SK-N-MC (cell line): ENCODE measurements around the gene WDTC1.

ENCODE experiments used
- DNase-seq: peaks from one replicate; pipeline ENCODE4 v3.0.0-alpha.2; 2011; ENCODE audit warnings: low read depth, low spot score
- H3K27ac ChIP-seq: fragments of 200-600 bp; sonication (generic); 2 replicates; pipeline ENCODE4 v1.5.1; 2016; ENCODE audit warnings: mixed run types
- H3K36me3 ChIP-seq: fragments of 200-600 bp; sonication (generic); 2 replicates; pipeline ENCODE4 v1.6.1; 2017; ENCODE audit warnings: antibody characterized with exemption, low read length, mixed read lengths; ENCODE audit not compliant: insufficient read depth
- H3K4me3 ChIP-seq: fragments of 200-600 bp; sonication (generic); 2 replicates; pipeline ENCODE4 v1.5.1; 2016
- H3K9ac ChIP-seq: fragments of 200-600 bp; sonication (generic); 2 replicates; pipeline ENCODE4 v1.8.0; 2017; ENCODE audit warnings: mixed run types, mixed read lengths; ENCODE audit not compliant: insufficient read length
- H3K9me3 ChIP-seq: fragments of 200-600 bp; sonication (generic); 2 replicates; pipeline ENCODE4 v1.6.1; 2017; ENCODE audit warnings: low read depth, mild to moderate bottlenecking, antibody characterized with exemption, low read length, moderate library complexity, mixed read lengths
- EZH2 ChIP-seq: fragments of 200-600 bp; sonication (generic); IDR thresholded peaks from one replicate; pipeline ENCODE4 v1.6.1; 2017; ENCODE audit warnings: antibody characterized with exemption
- FOXP2 ChIP-seq: optimal IDR thresholded peaks from 2 replicates; pipeline ENCODE3; 2011; ENCODE audit warnings: mild to moderate bottlenecking, moderate library complexity; ENCODE audit not compliant: insufficient read depth; ENCODE audit errors: extremely low read length, control extremely low read depth
- POLR2AphosphoS5 ChIP-seq: IDR thresholded peaks from 2 replicates; pipeline ENCODE4 v1.6.1; 2012; ENCODE audit warnings: mild to moderate bottlenecking, low read depth, low read length, borderline replicate concordance

The WDTC1 gene

GRCh38 chr1:27350663-27351540, 116.5 kb downstream of the WDTC1 start:
- H3K9me3 ChIP-seq: no peaks in the 10 kb centered on the region
- H3K27ac ChIP-seq: no peak overlapping the region
- H3K36me3 ChIP-seq: no peaks in the 10 kb centered on the region
- DNase-seq: no peak
- no peak overlapping the region for H3K9ac ChIP-seq
- TF ChIP-seq EZH2 (no peak), FOXP2 (no peak), POLR2AphosphoS5 (no peak)
- no peak overlapping the region for H3K4me3 ChIP-seq

- Histone ChIP-seq H3K9me3 (no peaks in the 10 kb centered on the region), H3K36me3 (no peaks in the 10 kb centered on the region), H3K4me3 (no peak overlapping the region), H3K9ac (no peak overlapping the region), H3K27ac (no peak overlapping the region)
- no peak for DNase-seq
- TF ChIP-seq EZH2: no peak
- TF ChIP-seq POLR2AphosphoS5: no peak
- TF ChIP-seq FOXP2: no peak
Observed at GRCh38 chr1:27351541-27352107, 117.2 kb downstream of the WDTC1 start.

- no peak for DNase-seq
- Histone ChIP-seq H3K9me3 (no peaks in the 10 kb centered on the region), H3K9ac (no peak overlapping the region), H3K27ac (no peak overlapping the region), H3K36me3 (no peaks in the 10 kb centered on the region), H3K4me3 (no peak overlapping the region)
- TF ChIP-seq FOXP2 (no peak), EZH2 (no peak), POLR2AphosphoS5 (no peak)
Observed at GRCh38 chr1:27353166-27353565, 118.7 kb downstream of the WDTC1 start.

GRCh38 chr1:27353629-27354028, 119.2 kb downstream of the WDTC1 start:
- H3K36me3 ChIP-seq: no peaks in the 10 kb centered on the region
- no peak for DNase-seq
- no peak overlapping the region for H3K27ac ChIP-seq
- no peak for TF ChIP-seq EZH2
- no peak for TF ChIP-seq FOXP2
- TF ChIP-seq POLR2AphosphoS5: no peak
- H3K4me3 ChIP-seq: no peak overlapping the region
- no peak overlapping the region for H3K9ac ChIP-seq
- H3K9me3 ChIP-seq: no peaks in the 10 kb centered on the region

GRCh38 chr1:27355683-27356082, 121.3 kb downstream of the WDTC1 start:
- Histone ChIP-seq H3K4me3 (no peak overlapping the region), H3K27ac (no peak overlapping the region), H3K9ac (no peak overlapping the region), H3K36me3 (no peaks in the 10 kb centered on the region), H3K9me3 (no peaks in the 10 kb centered on the region)
- TF ChIP-seq FOXP2 (no peak), EZH2 (no peak)
- no peak for DNase-seq

DNA sequence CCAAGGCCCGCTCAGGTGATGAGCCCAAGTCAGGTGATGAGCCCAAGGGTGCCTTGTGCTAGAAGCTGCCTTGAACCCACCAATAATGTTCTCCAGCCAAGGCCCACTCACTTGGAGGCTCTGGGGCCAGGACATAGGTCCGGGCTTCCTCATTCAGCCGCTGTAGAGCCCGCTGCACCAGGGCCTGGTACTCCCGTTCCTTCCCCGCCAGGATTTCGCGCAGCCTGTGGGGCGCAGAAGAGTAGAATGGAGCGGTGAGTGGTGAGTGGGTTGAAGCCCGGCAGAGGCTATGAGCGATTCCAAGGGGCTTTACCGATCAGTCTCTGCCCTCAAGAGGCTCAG, 121.8 kb downstream of the WDTC1 start:
- H3K27ac ChIP-seq: no peak overlapping the region
- DNase-seq: no peak
- no peak overlapping the region for H3K9ac ChIP-seq
- no peak for TF ChIP-seq FOXP2
- no peak for TF ChIP-seq EZH2
- TF ChIP-seq POLR2AphosphoS5: no peak
- H3K9me3 ChIP-seq: no peaks in the 10 kb centered on the region
- H3K4me3 ChIP-seq: no peak overlapping the region
- H3K36me3 ChIP-seq: no peaks in the 10 kb centered on the region

GRCh38 chr1:27356619-27357280, 122.3 kb downstream of the WDTC1 start:
- TF ChIP-seq POLR2AphosphoS5 (no peak), FOXP2 (no peak), EZH2 (no peak)
- Histone ChIP-seq H3K4me3 (no peak overlapping the region), H3K9ac (no peak overlapping the region), H3K27ac (no peak overlapping the region), H3K9me3 (no peaks in the 10 kb centered on the region), H3K36me3 (no peaks in the 10 kb centered on the region)
- DNase-seq: no peak

GRCh38 chr1:27357281-27358037, 123.0 kb downstream of the WDTC1 start:
- no peak for DNase-seq
- H3K27ac ChIP-seq: no peak overlapping the region
- TF ChIP-seq EZH2: no peak
- no peak for TF ChIP-seq POLR2AphosphoS5
- TF ChIP-seq FOXP2: no peak
- no peaks in the 10 kb centered on the region for H3K9me3 ChIP-seq
- no peak overlapping the region for H3K9ac ChIP-seq
- H3K4me3 ChIP-seq: no peak overlapping the region
- no peaks in the 10 kb centered on the region for H3K36me3 ChIP-seq
